Calu3 (cell line): ENCODE measurements around the gene SHC1. TPM values are rescaled to one million over a fixed set of nuclear protein-coding genes. Genes with fewer than 3 reads are reported as not detected.

ENCODE experiments used
- BruUV-seq: library from RNA; stranded (reverse); fragments of 400-500 nt; replicated peaks from 2 replicates; lab custom pipeline; 2021; lab: Mats Ljungman, UMichigan
- CTCF ChIA-PET: fragments of 300-600 bp; sonication (Branson Sonifier 250); formaldehyde crosslinking; loops from one replicate; lab custom pipeline; 2022; ENCODE audit warnings: antibody characterized with exemption; lab: Charles Lee
- DNase-seq: peaks from one replicate; pipeline ENCODE4 v3.0.0; 2022
- H3K27ac Mint-ChIP-seq: one replicate; pipeline ENCODE4 v1.8.0; 2022; ENCODE audit warnings: mixed read lengths; ENCODE audit not compliant: unreplicated experiment
- H3K27me3 Mint-ChIP-seq: one replicate; pipeline ENCODE4 v1.8.0; 2022; ENCODE audit warnings: mixed read lengths; ENCODE audit not compliant: unreplicated experiment
- H3K36me3 Mint-ChIP-seq: one replicate; pipeline ENCODE4 v1.8.0; 2022; ENCODE audit warnings: mild to moderate bottlenecking, moderate library complexity, mixed read lengths; ENCODE audit not compliant: insufficient read depth, unreplicated experiment
- H3K4me1 Mint-ChIP-seq: one replicate; pipeline ENCODE4 v1.8.0; 2022; ENCODE audit warnings: mild to moderate bottlenecking, low read depth, mixed read lengths; ENCODE audit not compliant: unreplicated experiment
- H3K4me3 Mint-ChIP-seq: one replicate; pipeline ENCODE4 v1.8.0; 2022; ENCODE audit warnings: mild to moderate bottlenecking, low read depth, moderate library complexity, mixed read lengths; ENCODE audit not compliant: unreplicated experiment
- H3K9me3 Mint-ChIP-seq: one replicate; pipeline ENCODE4 v1.8.0; 2022; ENCODE audit warnings: low read depth, mixed read lengths; ENCODE audit not compliant: unreplicated experiment
- CTCF ChIP-seq: fragments of 200-600 bp; IDR thresholded peaks from one replicate; pipeline ENCODE4 v1.8.0; 2022; ENCODE audit warnings: antibody characterized with exemption; ENCODE audit not compliant: unreplicated experiment
- intact Hi-C: fragments of 100-400 bp; cut with micrococcal nuclease; formaldehyde crosslinking; loops from one replicate; pipeline ENCODE4 v1.10.0; 2022; ENCODE audit not compliant: unreplicated experiment
- total RNA-seq: library from RNA; stranded (reverse); gene quantifications from 2 replicates; pipeline ENCODE4 v1.2.3, GENCODE V29; 2022

SHC1 gene
- total RNA-seq, 1 experiment from 2014 or later: 77.5 TPM

- no peaks in the 10 kb centered on the region for H3K9me3 Mint-ChIP-seq
- CTCF ChIA-PET: interaction anchor here (0.5 to 1.9 kb wide), 26 partner anchors 11 to 1341 kb away, joined by 3 to 13 read pairs (median 5); partner anchors contain the start of genes ADAM15, LENEP, PBXIP1 and PYGO2
- DNase-seq: no peak
- no peak for TF ChIP-seq CTCF
- H3K4me1 Mint-ChIP-seq: peaks cover 39% of the 10 kb centered on the region
- intact Hi-C loops: loop anchor here (2.0 kb wide), 1 partner anchor 15 kb away; the partner anchor contains the start of gene ZBTB7B
- H3K4me3 Mint-ChIP-seq: peak overlapping the region; percentile 60
- TSS peak; percentile 7 for BruUV-seq
- peaks cover 54% of the 10 kb centered on the region for H3K36me3 Mint-ChIP-seq
- peak overlapping the region; percentile 79 for H3K27ac Mint-ChIP-seq
- H3K27me3 Mint-ChIP-seq: no peaks in the 10 kb centered on the region
Observed at GRCh38 chr1:155017946-155018316, 47.4 kb upstream of the SHC1 start.

GRCh38 chr1:155017041-155017945, 46.7 kb upstream of the SHC1 start:
- intact Hi-C loops: loop anchor here (2.0 kb wide), 1 partner anchor 14 kb away; the partner anchor contains the start of gene ZBTB7B
- DNase-seq: peak; percentile 96
- TF ChIP-seq CTCF: peak; percentile 99
- peaks cover 37% of the 10 kb centered on the region for H3K4me1 Mint-ChIP-seq
- peak overlapping the region; percentile 60 for H3K4me3 Mint-ChIP-seq
- peak overlapping the region; percentile 79 for H3K27ac Mint-ChIP-seq
- BruUV-seq: no TSS peak
- H3K9me3 Mint-ChIP-seq: no peaks in the 10 kb centered on the region
- CTCF ChIA-PET: interaction anchor here (0.5 to 1.9 kb wide), 27 partner anchors 11 to 1342 kb away, joined by 3 to 13 read pairs (median 4); partner anchors contain the start of genes ADAM15, LENEP, PBXIP1 and PYGO2
- H3K36me3 Mint-ChIP-seq: peaks cover 56% of the 10 kb centered on the region
- no peaks in the 10 kb centered on the region for H3K27me3 Mint-ChIP-seq

DNA sequence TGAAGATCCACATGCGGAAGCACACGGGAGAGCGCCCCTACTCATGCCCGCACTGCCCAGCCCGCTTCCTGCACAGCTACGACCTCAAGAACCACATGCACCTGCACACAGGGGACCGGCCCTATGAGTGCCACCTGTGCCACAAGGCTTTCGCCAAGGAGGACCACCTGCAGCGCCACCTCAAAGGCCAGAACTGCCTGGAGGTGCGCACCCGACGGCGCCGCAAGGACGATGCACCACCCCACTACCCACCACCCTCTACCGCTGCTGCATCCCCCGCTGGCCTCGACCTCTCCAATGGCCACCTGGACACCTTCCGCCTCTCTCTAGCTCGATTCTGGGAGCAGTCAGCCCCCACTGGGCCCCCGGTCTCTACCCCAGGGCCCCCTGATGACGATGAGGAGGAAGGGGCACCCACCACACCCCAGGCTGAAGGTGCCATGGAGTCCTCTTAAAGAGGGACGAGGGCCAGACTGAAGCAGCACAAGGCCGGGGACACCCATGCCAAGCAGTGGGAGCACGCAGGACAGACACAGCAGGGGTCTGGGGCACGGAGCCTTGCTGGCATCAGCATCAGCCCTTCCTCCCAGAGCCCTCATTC, 45.8 kb upstream of the SHC1 start:
- DNase-seq: no peak
- Mint-ChIP-seq H3K36me3 (peaks cover 56% of the 10 kb centered on the region), H3K4me3 (no peak overlapping the region), H3K9me3 (no peaks in the 10 kb centered on the region), H3K27me3 (no peaks in the 10 kb centered on the region), H3K4me1 (peaks cover 30% of the 10 kb centered on the region), H3K27ac (peak overlapping the region; percentile 51)
- intact Hi-C loops: loop anchor here (2.0 kb wide), 1 partner anchor 14 kb away; the partner anchor contains the start of gene ZBTB7B
- no peak for TF ChIP-seq CTCF
- CTCF ChIA-PET: interaction anchor here (0.6 to 1.9 kb wide), 8 partner anchors 10 to 109 kb away, joined by 3 to 11 read pairs (median 9); partner anchors contain the start of genes PBXIP1 and ZBTB7B
- BruUV-seq: no TSS peak

DNA sequence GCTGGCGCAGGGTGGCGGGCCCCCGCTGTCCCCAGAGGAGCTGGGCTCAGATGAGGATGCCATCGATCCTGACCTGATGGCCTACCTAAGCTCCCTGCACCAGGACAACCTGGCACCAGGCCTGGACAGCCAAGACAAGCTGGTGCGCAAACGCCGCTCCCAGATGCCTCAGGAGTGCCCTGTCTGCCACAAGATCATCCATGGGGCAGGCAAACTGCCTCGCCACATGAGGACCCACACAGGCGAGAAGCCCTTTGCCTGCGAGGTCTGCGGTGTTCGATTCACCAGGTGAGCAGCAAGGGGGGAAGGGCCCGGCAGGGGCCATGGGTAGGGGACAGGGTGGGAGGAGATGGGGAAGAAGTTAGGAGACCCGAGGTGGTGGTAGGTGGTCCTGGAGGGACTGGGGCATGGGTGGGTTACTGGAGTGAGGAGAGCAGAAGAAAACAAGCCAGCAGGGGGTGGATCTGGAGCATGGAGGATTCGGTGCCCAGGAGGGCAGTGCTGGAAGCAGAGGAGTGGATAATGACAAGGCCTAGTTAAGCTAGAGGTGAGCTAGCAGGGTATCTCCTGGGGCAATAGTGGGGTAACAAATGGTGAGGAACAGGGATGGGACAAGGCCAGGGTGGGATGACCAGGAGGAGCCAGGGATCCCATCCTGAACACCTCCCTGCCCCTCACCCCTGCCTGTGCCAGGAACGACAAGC, 45.1 kb upstream of the SHC1 start:
- Mint-ChIP-seq H3K27me3 (no peaks in the 10 kb centered on the region), H3K4me3 (no peak overlapping the region), H3K4me1 (peaks cover 30% of the 10 kb centered on the region), H3K36me3 (peaks cover 51% of the 10 kb centered on the region), H3K9me3 (no peaks in the 10 kb centered on the region), H3K27ac (peak overlapping the region; percentile 51)
- BruUV-seq: no TSS peak
- CTCF ChIA-PET: interaction anchor here (0.6 to 1.2 kb wide), 3 partner anchors 12 to 109 kb away, joined by 3 to 6 read pairs (median 3); partner anchors contain the start of gene ZBTB7B
- TF ChIP-seq CTCF: no peak
- DNase-seq: no peak
- intact Hi-C loops: loop anchor here (2.0 kb wide), 1 partner anchor 13 kb away; the partner anchor contains the start of gene ZBTB7B
